Kidney (tissue), 14 donors: ENCODE data around the gene RRP12. TPM values are rescaled to one million over a fixed set of nuclear protein-coding genes. Genes with fewer than 3 reads are reported as not detected.

Experiments used
- DNase-seq, 5 donors: peaks; one replicate each; pipeline ENCODE4 v3.0.0-alpha.2; 2013 to 2020
- FAIRE-seq: peaks from 2 replicates; lab custom pipeline; 2012; peaks lifted over from hg19 to GRCh38; lab: Jason Lieb, UNC
- H3K27ac ChIP-seq, 2 donors: one replicate each; pipeline ENCODE4 v1.7.0; 2013; ENCODE audit warnings: low read depth in 2 of 2, low read length in 2 of 2, inconsistent platforms in 1 of 2
- H3K27me3 ChIP-seq: one replicate; pipeline ENCODE4 v1.7.1; 2013; ENCODE audit warnings: low read length, inconsistent platforms; ENCODE audit not compliant: control insufficient read depth, insufficient read depth
- H3K36me3 ChIP-seq, 3 donors: one replicate each; pipeline versions ENCODE4 v1.7.0 to v1.7.1; 2013; ENCODE audit warnings: low read length in 3 of 3, control low read depth in 1 of 3, inconsistent platforms in 1 of 3; ENCODE audit not compliant: insufficient read depth in 3 of 3, control insufficient read depth in 2 of 3
- H3K4me1 ChIP-seq, 3 donors: one replicate each; pipeline versions ENCODE4 v1.7.0 to v1.7.1; 2013; ENCODE audit warnings: low read length in 3 of 3, inconsistent platforms in 1 of 3, low read depth in 1 of 3; ENCODE audit not compliant: control insufficient read depth in 2 of 3, insufficient read depth in 2 of 3
- H3K4me3 ChIP-seq, 3 donors: one replicate each; pipeline versions ENCODE4 v1.7.0 to v1.8.1; 2013; ENCODE audit warnings: low read length in 3 of 3, control low read depth in 1 of 3, inconsistent platforms in 1 of 3
- H3K9ac ChIP-seq, 3 donors: one replicate each; pipeline versions ENCODE4 v1.7.0 to v1.7.1; 2013; ENCODE audit warnings: low read length in 3 of 3, control low read depth in 1 of 3, inconsistent platforms in 1 of 3
- H3K9me3 ChIP-seq, 3 donors: one replicate each; pipeline versions ENCODE4 v1.7.0 to v1.7.1; 2013; ENCODE audit warnings: low read length in 3 of 3, control low read depth in 1 of 3, inconsistent platforms in 1 of 3; ENCODE audit not compliant: control insufficient read depth in 2 of 3, insufficient read depth in 1 of 3
- intact Hi-C: fragments of 100-400 bp; cut with DNase I; formaldehyde crosslinking; loops from one replicate; pipeline ENCODE4 v1.11.1; 2022
- polyA plus RNA-seq: library from polyadenylated mRNA; stranded (reverse); fragments of 350-450 nt; fragmentation: Illumina TruSeq; extraction: RNeasy Lipid Tissue Mini Kit (QIAGEN cat#74804); gene quantifications from one replicate; pipeline ENCODE4 v1.2.3, GENCODE V29; 2014; ENCODE audit warnings: low read depth, low replicate concordance; ENCODE audit not compliant: insufficient read depth
- total RNA-seq: library from RNA; stranded (reverse); fragmentation: NEBNext Ultra II Directional; extraction: Animal tissue kit (Norgen Biotek cat#: 25700); gene quantifications from one replicate; pipeline ENCODE4 v1.2.1, GENCODE V29; 2021
- TF ChIP-seq, protein P1 (sequence below): IDR thresholded peaks from 3 replicates; pipeline ENCODE4 v1.5.1; 2012; ENCODE audit warnings: mild to moderate bottlenecking, moderate library complexity, borderline replicate concordance; ENCODE audit not compliant: insufficient read depth; ENCODE audit errors: extremely low read depth
- donor health status: control.
- donor health status: control.
- donor health status: control.
- donor health status: control.
- donor health status: control.
- donor health status: DM: yes; HTN: yes; CAD: no.
- donor health status: Normal renal cell carcinoma (clear cell type).

Gene RRP12
- total and polyA plus RNA-seq, 2 donors from 2014 or later: 9.7 to 30.0 TPM

DNA sequence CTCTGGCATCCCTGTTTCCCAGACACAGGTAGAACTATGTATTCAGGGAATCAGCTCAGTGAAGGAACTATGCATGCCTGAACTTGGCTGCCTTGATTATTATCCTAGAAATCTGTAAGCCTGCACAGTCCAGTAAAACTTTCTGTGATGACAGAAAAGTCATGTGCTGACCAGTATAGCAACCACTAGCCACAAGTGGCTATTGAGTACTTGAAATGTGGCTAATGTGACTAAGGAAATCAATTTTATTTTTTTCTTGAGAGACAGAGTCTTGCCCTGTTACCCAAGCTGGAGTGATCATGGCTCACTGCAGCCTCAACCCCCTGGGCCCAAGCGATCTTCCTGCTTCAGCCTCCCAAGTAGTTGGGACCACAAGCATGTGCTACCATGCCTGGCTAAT, 41.1 kb upstream of the RRP12 start:
- Histone ChIP-seq H3K4me1 (peaks cover 0 to 13% (median 5%) of the 10 kb centered on the region in 3 donors), H3K9me3 (no peaks in the 10 kb centered on the region), H3K9ac (no peak overlapping the region), H3K27me3 (no peaks in the 10 kb centered on the region), H3K4me3 (no peak overlapping the region), H3K36me3 (peaks cover 0 to 11% (median 8%) of the 10 kb centered on the region in 3 donors), H3K27ac (no peak overlapping the region)
- DNase-seq: no peak
- no peak for FAIRE-seq
- intact Hi-C loops: no loop called here
- TF ChIP-seq, protein P1, sequence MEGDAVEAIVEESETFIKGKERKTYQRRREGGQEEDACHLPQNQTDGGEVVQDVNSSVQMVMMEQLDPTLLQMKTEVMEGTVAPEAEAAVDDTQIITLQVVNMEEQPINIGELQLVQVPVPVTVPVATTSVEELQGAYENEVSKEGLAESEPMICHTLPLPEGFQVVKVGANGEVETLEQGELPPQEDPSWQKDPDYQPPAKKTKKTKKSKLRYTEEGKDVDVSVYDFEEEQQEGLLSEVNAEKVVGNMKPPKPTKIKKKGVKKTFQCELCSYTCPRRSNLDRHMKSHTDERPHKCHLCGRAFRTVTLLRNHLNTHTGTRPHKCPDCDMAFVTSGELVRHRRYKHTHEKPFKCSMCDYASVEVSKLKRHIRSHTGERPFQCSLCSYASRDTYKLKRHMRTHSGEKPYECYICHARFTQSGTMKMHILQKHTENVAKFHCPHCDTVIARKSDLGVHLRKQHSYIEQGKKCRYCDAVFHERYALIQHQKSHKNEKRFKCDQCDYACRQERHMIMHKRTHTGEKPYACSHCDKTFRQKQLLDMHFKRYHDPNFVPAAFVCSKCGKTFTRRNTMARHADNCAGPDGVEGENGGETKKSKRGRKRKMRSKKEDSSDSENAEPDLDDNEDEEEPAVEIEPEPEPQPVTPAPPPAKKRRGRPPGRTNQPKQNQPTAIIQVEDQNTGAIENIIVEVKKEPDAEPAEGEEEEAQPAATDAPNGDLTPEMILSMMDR: no peak

DNA sequence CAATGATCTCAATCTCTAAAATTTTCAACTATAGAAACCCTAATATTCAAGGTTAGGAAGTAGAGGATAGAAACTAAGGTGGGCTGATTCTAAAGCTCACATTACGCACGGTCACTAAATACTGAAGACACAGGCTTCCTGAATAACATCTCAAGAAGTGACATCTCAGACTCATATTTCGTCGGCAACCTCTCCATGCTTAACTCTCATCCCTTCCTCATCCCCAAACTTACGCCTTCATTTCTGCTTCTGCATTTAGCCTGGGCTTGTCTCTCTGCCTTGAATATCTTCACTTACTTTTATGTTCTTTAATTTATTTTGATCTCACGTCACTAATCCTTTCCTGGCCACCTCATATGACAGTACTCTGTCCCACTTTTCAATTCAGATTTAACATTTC, 34.1 kb upstream of the RRP12 start:
- intact Hi-C loops: no loop called here
- Histone ChIP-seq H3K27ac (no peak overlapping the region), H3K27me3 (no peaks in the 10 kb centered on the region), H3K4me3 (no peak overlapping the region), H3K36me3 (peaks cover 14 to 57% (median 25%) of the 10 kb centered on the region in 3 donors), H3K9ac (no peak overlapping the region), H3K9me3 (no peaks in the 10 kb centered on the region), H3K4me1 (no peaks in the 10 kb centered on the region)
- FAIRE-seq (no peak), DNase-seq (no peak)
- TF ChIP-seq, protein P1: no peak

DNA sequence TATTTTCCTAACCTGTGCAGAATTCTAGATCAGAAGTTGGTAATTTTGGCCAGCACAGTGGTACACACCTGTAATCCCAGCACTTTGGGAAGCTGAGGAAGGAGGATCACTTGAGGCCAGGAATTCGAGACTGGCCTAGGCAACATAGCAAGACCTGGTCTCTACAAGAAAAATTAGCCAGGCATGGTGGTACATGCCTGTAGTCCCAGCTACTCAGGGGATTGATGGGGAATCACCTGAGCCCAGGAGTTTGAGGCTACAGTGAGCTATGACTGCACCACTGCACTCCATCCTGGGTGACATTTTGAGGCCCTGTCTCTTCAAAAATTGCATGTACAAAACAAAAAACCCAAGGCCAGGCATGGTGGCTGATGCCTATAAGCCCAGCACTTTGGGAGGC, 33.4 kb upstream of the RRP12 start:
- DNase-seq (no peak), FAIRE-seq (no peak)
- Histone ChIP-seq H3K9me3 (no peaks in the 10 kb centered on the region), H3K4me1 (no peaks in the 10 kb centered on the region), H3K9ac (no peak overlapping the region), H3K27me3 (no peaks in the 10 kb centered on the region), H3K36me3 (peaks cover 14 to 60% (median 25%) of the 10 kb centered on the region in 3 donors), H3K27ac (no peak overlapping the region), H3K4me3 (no peak overlapping the region)
- intact Hi-C loops: no loop called here
- TF ChIP-seq, protein P1: no peak

DNA sequence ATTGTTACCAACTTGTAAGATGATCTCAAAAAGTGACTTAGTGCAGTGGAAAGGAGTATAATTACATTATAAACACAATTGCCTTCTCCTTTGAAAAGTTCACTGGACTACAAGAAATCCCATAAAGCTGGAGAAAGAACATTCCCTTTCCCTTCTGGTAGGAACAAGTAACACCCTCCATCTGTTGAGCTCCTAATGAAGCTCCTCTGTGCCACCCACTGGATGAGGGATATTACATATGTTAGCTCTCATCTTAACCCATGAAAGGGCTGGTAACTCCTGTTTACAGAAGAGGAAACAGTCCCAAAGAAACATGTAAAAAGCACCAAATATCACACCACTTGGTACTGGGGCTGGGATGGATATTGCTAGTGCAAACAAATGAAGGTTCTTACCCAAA, 32.9 kb upstream of the RRP12 start:
- FAIRE-seq: no peak
- intact Hi-C loops: no loop called here

More for the DNA sequence above, 32.9 kb upstream of the RRP12 start:
- no peaks in the 10 kb centered on the region for H3K27me3 ChIP-seq
- no peaks in the 10 kb centered on the region for H3K4me1 ChIP-seq
- DNase-seq: peak in 1 of 5 donors; percentile 29
- no peak overlapping the region for H3K9ac ChIP-seq
- H3K9me3 ChIP-seq: no peaks in the 10 kb centered on the region
- TF ChIP-seq, protein P1: no peak
- H3K27ac ChIP-seq: no peak overlapping the region
- H3K36me3 ChIP-seq: peaks cover 17 to 57% (median 24%) of the 10 kb centered on the region in 3 donors
- no peak overlapping the region for H3K4me3 ChIP-seq
